ENCODE measurements around the gene ERICH4. TPM values are rescaled to one million over a fixed set of nuclear protein-coding genes. Genes with fewer than 3 reads are reported as not detected.
"Not testable (repeated sequence)": the region's sequence is repeated elsewhere in the genome, so short reads cannot be mapped to it uniquely, and the experiment has no call there.

ERICH4 gene
- polyA plus RNA-seq, 1 donor = 69.2 TPM

DNA sequence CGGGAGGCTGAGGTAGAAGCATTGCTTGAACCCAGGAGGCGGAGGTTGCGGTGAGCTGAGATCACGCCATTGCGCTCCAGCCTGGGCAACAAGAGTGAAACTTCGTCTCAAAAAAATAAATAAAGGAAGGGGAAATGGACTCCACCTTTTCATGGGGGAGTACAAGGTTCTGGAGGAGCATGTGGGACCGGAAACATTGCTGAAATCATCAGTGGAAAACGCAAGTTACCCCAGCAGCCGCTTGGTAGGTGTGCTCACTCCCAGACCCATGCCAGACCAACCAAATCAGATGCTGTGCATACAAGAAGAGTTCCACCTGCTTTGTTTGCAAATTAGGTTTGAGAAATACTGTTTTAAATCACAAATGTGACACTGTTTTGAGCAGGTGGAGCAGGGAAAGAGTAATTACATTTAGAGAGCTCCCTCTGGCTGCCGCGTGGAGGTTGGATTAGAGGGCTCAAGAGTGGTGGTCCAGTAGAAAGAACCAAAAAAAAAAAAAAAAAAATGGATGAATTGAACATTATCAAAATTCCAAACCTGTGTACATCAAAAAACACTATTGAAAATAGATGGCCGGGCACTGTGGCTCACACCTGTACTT is 4.9 kb downstream of the ERICH4 start:
- no peaks in the 10 kb centered on the region for H3K9me3 ChIP-seq (ENCODE audit: control insufficient read depth, low read depth, low read length)
- no peaks in the 10 kb centered on the region for H3K36me3 ChIP-seq (ENCODE audit: control insufficient read depth, insufficient read depth, low read length)
- WGBS (ENCODE audit: insufficient coverage, low lambda C conversion rate) = 52% methylated on average over 3 of the region's 12 CpGs
- H3K4me1 ChIP-seq (ENCODE audit: control insufficient read depth, insufficient read depth, low read length) = no peaks in the 10 kb centered on the region
- no peak overlapping the region for H3K27ac ChIP-seq (ENCODE audit: low read length)
- no peaks in the 10 kb centered on the region for H3K27me3 ChIP-seq (ENCODE audit: control insufficient read depth, insufficient read depth, low read length)
- DNase-seq = no peak
- H3K4me3 ChIP-seq (ENCODE audit: low read length) = no peak overlapping the region

DNA sequence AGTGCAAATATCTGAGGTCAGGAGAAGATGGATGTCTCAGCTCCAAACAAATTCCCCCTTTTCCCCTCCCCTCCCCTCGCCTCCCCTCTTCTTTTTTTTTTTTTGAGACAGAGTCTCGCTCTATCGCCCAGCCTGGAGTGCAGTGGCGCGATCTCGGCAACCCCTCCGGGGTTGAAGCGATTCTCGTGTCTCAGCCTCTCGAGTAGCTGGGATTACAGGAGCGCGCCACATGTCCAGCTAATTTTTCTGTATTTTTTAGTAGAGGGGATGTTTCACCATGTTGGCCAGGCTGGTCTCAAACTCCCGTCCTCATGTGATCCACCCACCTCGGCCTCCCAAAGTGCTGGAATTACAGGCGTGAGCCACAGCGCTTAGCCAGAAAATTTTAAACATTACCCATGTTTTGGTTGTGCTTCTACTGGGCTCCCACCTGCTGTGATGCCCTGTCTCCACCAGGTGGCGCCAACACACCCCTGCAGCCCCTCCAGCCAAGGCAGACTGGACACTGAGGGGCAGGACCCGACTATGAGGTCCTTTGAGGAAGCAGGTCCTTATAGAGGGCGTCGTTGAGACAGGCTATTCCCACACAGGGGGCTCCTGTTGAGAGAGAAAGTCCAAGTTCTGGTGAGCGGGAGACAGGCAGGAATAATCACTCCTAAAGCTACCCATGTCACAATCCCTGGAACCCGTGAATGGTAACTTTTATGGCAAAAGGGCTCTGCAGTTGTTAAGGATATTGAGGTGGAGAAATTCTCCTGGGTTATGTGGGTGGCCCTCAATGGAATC is 6.3 kb downstream of the ERICH4 start:
- Histone ChIP-seq H3K27ac (ENCODE audit: low read length) (no peak overlapping the region), H3K4me1 (ENCODE audit: control insufficient read depth, insufficient read depth, low read length) (no peaks in the 10 kb centered on the region), H3K9me3 (ENCODE audit: control insufficient read depth, low read depth, low read length) (no peaks in the 10 kb centered on the region), H3K4me3 (ENCODE audit: low read length) (no peak overlapping the region), H3K36me3 (ENCODE audit: control insufficient read depth, insufficient read depth, low read length) (no peaks in the 10 kb centered on the region), H3K27me3 (ENCODE audit: control insufficient read depth, insufficient read depth, low read length) (no peaks in the 10 kb centered on the region)
- WGBS (ENCODE audit: insufficient coverage, low lambda C conversion rate) = 40% methylated on average over 1 of the region's 22 CpGs
- DNase-seq = peak in 1 of 2 donors; percentile 54

DNA sequence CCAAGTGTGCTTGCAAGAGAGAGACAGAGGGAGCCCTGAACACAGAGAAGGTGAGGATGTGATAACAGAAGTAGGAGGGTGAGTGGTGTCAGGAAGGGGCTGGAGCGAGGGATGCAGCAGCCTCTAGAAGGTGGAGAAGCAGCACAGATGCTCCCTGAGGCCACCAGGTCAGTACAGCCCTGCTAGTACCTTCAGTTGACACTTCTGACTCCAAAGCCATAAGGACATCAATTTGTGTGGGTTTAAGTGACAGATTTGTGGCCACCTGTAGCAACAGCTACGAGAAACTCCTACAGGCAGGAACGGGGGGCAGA is 6.9 kb downstream of the ERICH4 start:
- no peaks in the 10 kb centered on the region for H3K9me3 ChIP-seq (ENCODE audit: control insufficient read depth, low read depth, low read length)
- H3K4me3 ChIP-seq (ENCODE audit: low read length) = no peak overlapping the region
- no peaks in the 10 kb centered on the region for H3K27me3 ChIP-seq (ENCODE audit: control insufficient read depth, insufficient read depth, low read length)
- no peak overlapping the region for H3K27ac ChIP-seq (ENCODE audit: low read length)
- DNase-seq = no peak
- H3K4me1 ChIP-seq (ENCODE audit: control insufficient read depth, insufficient read depth, low read length) = no peaks in the 10 kb centered on the region
- H3K36me3 ChIP-seq (ENCODE audit: control insufficient read depth, insufficient read depth, low read length) = no peaks in the 10 kb centered on the region
- WGBS (ENCODE audit: insufficient coverage, low lambda C conversion rate) = no CpG with 5 or more reads among the region's 3 CpGs

DNA sequence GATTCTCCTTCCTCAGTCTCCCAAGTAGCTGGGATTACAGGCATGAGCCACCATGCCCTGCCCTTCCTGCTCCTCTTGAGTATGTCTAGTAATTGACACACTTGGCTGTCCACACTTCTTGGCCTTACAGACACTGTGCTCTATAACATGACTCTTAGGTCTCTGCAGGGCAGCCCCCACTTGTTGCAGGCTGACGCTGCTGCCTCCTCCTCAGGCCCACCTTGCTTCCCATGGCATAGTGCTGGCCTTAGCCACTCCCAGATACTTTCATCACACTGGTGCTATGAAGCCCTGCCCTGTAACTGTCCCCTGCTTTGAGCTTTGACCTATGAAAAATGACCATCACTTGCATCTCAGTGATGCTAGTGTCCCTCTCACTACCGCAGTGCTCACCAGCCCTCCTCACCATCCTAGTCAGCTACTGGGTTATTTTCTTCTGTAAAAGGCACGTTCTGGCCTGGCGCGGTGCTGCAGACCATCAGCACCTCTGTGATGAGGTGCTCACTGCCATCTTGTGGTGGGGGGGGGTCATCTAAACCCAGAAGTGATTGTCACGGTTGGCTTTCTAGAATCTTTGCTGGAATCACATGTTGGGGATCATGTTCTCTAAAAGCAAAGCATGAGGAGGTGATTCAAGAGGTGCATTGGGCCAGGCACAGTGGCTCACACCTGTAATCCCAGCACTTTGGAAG is 9.8 kb downstream of the ERICH4 start:
- Histone ChIP-seq H3K4me3 (ENCODE audit: low read length) (no peak overlapping the region), H3K9me3 (ENCODE audit: control insufficient read depth, low read depth, low read length) (no peaks in the 10 kb centered on the region), H3K27ac (ENCODE audit: low read length) (no peak overlapping the region), H3K36me3 (ENCODE audit: control insufficient read depth, insufficient read depth, low read length) (no peaks in the 10 kb centered on the region), H3K27me3 (ENCODE audit: control insufficient read depth, insufficient read depth, low read length) (no peaks in the 10 kb centered on the region), H3K4me1 (ENCODE audit: control insufficient read depth, insufficient read depth, low read length) (no peaks in the 10 kb centered on the region)
- no peak for DNase-seq
- WGBS (ENCODE audit: insufficient coverage, low lambda C conversion rate) = no CpG with 5 or more reads among the region's 6 CpGs

DNA sequence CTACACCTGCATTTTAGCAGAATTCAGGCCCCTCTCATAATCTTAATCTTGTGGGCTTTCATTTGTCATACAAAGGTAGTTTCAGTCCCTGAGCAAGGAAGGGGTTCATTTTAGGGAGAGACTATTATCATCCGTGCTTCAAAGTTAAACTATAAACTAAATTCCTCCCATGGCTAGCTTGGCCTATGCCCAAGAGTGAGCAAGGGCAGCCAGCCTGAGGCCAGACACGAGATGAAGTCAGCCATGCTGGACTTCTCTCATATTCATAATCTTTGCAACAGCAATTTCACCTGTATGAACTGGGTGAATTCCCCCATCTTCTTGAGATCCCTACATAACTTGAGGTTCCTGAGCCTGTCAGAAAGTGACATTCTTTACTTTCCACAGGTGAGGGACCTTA is 13.0 kb downstream of the ERICH4 start:
- Histone ChIP-seq H3K9me3 (ENCODE audit: control insufficient read depth, low read depth, low read length) (no peaks in the 10 kb centered on the region), H3K27ac (ENCODE audit: low read length) (no peak overlapping the region), H3K27me3 (ENCODE audit: control insufficient read depth, insufficient read depth, low read length) (no peaks in the 10 kb centered on the region), H3K36me3 (ENCODE audit: control insufficient read depth, insufficient read depth, low read length) (no peaks in the 10 kb centered on the region), H3K4me3 (ENCODE audit: low read length) (no peak overlapping the region), H3K4me1 (ENCODE audit: control insufficient read depth, insufficient read depth, low read length) (no peaks in the 10 kb centered on the region)
- no peak for DNase-seq
- WGBS (ENCODE audit: insufficient coverage, low lambda C conversion rate) = no CpG with 5 or more reads among the region's 2 CpGs

DNA sequence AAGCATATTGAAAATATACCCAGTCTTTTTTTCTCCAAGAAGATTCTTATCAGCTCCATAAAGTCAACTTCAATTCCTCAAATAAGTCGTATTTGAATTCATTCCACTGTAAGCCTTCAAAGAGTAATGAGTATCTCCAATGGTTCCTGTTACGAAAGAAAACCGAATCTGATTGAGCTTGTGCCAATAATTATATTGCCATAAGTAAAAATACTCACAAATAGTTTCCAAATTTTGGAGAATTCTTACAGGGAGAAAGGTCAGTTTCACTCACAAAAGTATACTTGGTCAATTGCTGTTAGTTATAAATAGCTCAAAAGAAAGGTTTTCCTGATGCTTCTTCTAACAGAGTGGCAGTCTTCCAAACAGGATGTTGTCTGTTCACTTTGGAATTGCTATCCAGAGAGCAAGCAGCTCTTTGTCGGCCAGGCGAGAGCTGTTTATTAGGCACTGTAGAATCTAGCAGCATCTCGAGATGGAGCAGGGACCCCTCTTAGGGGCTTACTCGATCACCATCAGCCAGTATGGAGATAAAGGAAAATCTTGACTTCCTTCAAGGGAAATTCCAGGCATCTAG is 13.5 kb downstream of the ERICH4 start:
- DNase-seq = no peak
- Histone ChIP-seq H3K27ac (ENCODE audit: low read length) (no peak overlapping the region), H3K4me1 (ENCODE audit: control insufficient read depth, insufficient read depth, low read length) (no peaks in the 10 kb centered on the region), H3K9me3 (ENCODE audit: control insufficient read depth, low read depth, low read length) (no peaks in the 10 kb centered on the region), H3K27me3 (ENCODE audit: control insufficient read depth, insufficient read depth, low read length) (no peaks in the 10 kb centered on the region), H3K36me3 (ENCODE audit: control insufficient read depth, insufficient read depth, low read length) (no peaks in the 10 kb centered on the region), H3K4me3 (ENCODE audit: low read length) (no peak overlapping the region)
- WGBS (ENCODE audit: insufficient coverage, low lambda C conversion rate) = 68% methylated on average over 3 of the region's 7 CpGs

DNA sequence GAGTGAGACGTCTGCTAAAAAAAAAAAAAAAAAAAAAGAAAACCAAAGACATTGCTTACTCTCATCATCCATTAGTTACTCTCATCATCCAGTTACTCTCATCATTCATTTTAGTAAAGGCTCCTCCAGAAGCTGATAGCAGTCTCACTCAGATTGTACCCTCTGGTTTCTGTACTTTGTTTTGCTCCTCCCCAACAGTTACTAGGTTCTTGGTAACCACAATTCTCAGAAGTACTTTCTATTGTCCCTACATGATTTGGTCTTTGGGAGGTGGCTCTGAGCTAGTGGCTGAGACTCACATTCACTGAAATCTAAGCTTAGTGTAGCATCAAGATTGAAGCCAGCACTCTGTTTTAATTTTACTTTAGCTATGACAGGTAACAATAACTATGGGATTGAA is 14.3 kb downstream of the ERICH4 start:
- Histone ChIP-seq H3K9me3 (ENCODE audit: control insufficient read depth, low read depth, low read length) (no peaks in the 10 kb centered on the region), H3K4me1 (ENCODE audit: control insufficient read depth, insufficient read depth, low read length) (no peaks in the 10 kb centered on the region), H3K36me3 (ENCODE audit: control insufficient read depth, insufficient read depth, low read length) (no peaks in the 10 kb centered on the region), H3K4me3 (ENCODE audit: low read length) (no peak overlapping the region), H3K27ac (ENCODE audit: low read length) (no peak overlapping the region), H3K27me3 (ENCODE audit: control insufficient read depth, insufficient read depth, low read length) (no peaks in the 10 kb centered on the region)
- DNase-seq = no peak
- no CpG with 5 or more reads among the region's 1 CpG for WGBS (ENCODE audit: insufficient coverage, low lambda C conversion rate)

DNA sequence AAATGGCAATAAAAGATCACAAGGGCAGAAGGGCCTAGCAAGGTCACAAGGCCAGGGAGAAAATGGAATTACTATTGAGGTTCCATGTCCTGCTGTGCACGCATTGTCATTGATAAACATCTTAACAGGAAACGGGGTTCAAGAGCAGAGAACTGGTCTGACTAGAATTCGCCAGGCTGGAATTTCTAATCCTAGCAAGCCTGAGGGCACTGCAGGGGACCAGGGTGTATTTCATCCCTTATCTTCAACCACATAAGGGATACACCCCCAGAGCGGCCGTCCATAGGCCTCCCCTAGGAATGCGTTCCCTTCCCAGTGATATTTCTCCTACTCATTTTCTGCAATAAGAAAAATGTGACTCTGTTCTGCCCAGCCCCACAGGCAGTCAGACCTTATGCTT is 19.5 kb downstream of the ERICH4 start:
- Histone ChIP-seq H3K27ac (ENCODE audit: low read length) (no peak overlapping the region), H3K9me3 (ENCODE audit: control insufficient read depth, low read depth, low read length) (no peaks in the 10 kb centered on the region), H3K4me1 (ENCODE audit: control insufficient read depth, insufficient read depth, low read length) (no peaks in the 10 kb centered on the region), H3K27me3 (ENCODE audit: control insufficient read depth, insufficient read depth, low read length) (peaks cover 5% of the 10 kb centered on the region), H3K4me3 (ENCODE audit: low read length) (no peak overlapping the region), H3K36me3 (ENCODE audit: control insufficient read depth, insufficient read depth, low read length) (no peaks in the 10 kb centered on the region)
- no peak for DNase-seq
- no CpG with 5 or more reads among the region's 6 CpGs for WGBS (ENCODE audit: insufficient coverage, low lambda C conversion rate)

DNA sequence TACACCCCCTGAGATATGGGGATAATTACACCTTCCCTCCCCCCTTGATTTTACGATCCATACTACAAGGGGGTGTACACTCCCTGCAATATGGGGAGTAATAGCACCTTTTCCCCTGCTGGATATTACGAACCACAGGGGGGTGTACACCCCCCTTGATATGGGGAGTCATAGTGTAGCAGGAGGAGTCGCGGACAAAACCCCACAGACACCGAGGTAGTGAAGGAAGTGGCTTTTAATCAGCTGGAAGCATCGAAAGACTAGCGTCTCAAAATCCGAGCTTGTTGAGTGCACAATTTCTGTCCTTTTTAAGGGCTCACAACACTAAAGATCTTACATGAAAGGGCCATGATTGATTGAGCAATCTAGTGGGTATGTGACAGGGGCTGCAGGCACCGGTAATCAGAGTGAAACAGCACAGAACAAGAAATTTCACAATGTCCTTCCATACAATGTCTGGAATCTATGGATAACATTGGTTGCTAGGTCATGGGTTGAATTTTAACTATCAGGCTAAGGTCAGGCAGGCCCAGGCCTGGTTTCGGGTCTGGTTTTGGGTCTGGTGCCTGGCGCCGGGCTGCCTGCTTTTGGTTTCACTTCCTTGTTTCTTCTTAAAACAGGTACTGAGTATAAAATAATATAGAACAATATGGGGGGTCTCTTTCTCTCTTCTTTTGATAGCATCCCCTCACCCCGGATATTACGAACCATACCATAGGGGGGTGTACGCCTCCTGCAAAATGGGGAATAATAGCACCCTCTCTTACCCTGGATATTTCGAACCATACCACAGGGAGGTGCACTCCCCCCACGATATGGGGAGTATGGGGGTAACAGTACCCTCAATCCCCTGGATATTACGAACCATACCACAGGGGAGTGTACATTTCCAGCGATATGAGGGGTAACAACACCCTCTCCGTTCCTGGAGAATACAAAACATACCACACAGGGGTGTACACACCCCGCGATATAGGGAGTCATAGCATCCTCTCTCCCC is 20.6 kb downstream of the ERICH4 start:
- H3K4me1 ChIP-seq (ENCODE audit: control insufficient read depth, insufficient read depth, low read length); H3K4me3 ChIP-seq (ENCODE audit: low read length); H3K27me3 ChIP-seq (ENCODE audit: control insufficient read depth, insufficient read depth, low read length); H3K9me3 ChIP-seq (ENCODE audit: control insufficient read depth, low read depth, low read length); H3K36me3 ChIP-seq (ENCODE audit: control insufficient read depth, insufficient read depth, low read length); H3K27ac ChIP-seq (ENCODE audit: low read length); DNase-seq: not testable (repeated sequence)
- WGBS (ENCODE audit: insufficient coverage, low lambda C conversion rate) = no CpG with 5 or more reads among the region's 22 CpGs

DNA sequence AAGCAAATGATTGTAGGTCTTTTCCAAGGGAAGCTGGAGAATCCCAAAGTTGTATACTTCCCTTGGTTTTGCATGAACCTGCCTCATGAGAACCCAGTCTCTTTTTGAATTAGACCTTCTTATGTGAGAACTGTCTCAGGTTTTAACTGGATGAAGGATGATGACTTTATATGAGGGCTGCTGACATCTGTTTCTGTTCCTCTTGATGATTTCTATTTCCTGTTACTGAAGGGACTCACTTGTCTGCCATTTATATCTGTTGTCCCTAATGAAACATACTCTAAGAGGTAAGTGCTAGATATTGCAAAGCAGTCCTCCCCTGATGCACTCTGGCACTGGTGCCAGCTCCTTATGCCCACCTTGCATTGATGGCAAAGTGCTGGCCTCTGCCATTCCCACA is 33.6 kb downstream of the ERICH4 start:
- no peak overlapping the region for H3K27ac ChIP-seq (ENCODE audit: low read length)
- H3K4me1 ChIP-seq (ENCODE audit: control insufficient read depth, insufficient read depth, low read length) = no peaks in the 10 kb centered on the region
- DNase-seq = no peak
- H3K27me3 ChIP-seq (ENCODE audit: control insufficient read depth, insufficient read depth, low read length) = peaks cover 10% of the 10 kb centered on the region
- H3K9me3 ChIP-seq (ENCODE audit: control insufficient read depth, low read depth, low read length) = no peaks in the 10 kb centered on the region
- no peak overlapping the region for H3K4me3 ChIP-seq (ENCODE audit: low read length)
- H3K36me3 ChIP-seq (ENCODE audit: control insufficient read depth, insufficient read depth, low read length) = no peaks in the 10 kb centered on the region
